ENCODE measurements around the gene TMEM165. TPM values are rescaled to one million over a fixed set of nuclear protein-coding genes. Genes with fewer than 3 reads are reported as not detected.

Gene TMEM165
- total RNA-seq, 1 experiment from 2014 or later: 165 TPM

- Histone ChIP-seq H3K27me3 (ENCODE audit: low read length) (no peaks in the 10 kb centered on the region), H3K27ac (ENCODE audit: low read length) (no peak overlapping the region), H3K4me1 (ENCODE audit: low read length) (no peaks in the 10 kb centered on the region), H4K20me1 (ENCODE audit: insufficient read depth, low read depth, low read length) (no peaks in the 10 kb centered on the region), H3K9me3 (ENCODE audit: low read length) (no peaks in the 10 kb centered on the region), H3K9me2 (replicated peaks; ENCODE audit: insufficient read depth, low read length) (no peaks in the 10 kb centered on the region), H3K4me2 (ENCODE audit: low read depth, low read length, poor library complexity, severe bottlenecking) (no peak overlapping the region), H3K9ac (ENCODE audit: low read length) (no peak overlapping the region), H2AFZ (ENCODE audit: low read length) (no peak overlapping the region), H3K36me3 (ENCODE audit: insufficient read depth, low read length) (no peaks in the 10 kb centered on the region; the same call in 1 of the 2 replicates), H3K4me3 (ENCODE audit: low read length) (no peak overlapping the region), H3K79me2 (ENCODE audit: low read length) (no peaks in the 10 kb centered on the region)
- no peak for DNase-seq
These were observed 22.3 kb upstream of the TMEM165 start for GRCh38 chr4:55373461-55373860.

DNA sequence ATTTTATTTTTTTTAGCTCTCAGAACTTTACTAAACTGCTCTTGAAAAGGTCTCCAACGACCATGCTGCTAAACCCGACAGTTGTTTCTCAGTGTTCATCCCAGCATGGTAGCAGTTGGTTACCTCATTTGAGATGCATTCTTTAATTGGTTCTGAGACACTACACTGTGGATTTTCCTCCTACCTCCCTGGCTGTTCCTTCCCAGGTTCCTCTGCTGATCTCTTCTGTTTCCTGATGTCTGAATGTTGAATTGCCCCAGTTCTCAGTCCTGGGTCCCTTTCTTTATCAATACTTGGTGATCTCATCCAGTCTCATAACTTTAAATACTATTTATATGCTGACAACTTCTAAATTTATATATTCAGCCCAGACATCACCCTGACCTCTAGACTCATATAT lies 19.1 kb upstream of the TMEM165 start:
- no peak overlapping the region for H3K4me2 ChIP-seq (ENCODE audit: low read depth, low read length, poor library complexity, severe bottlenecking)
- H4K20me1 ChIP-seq (ENCODE audit: insufficient read depth, low read depth, low read length): no peaks in the 10 kb centered on the region
- no peaks in the 10 kb centered on the region for H3K9me3 ChIP-seq (ENCODE audit: low read length)
- H3K36me3 ChIP-seq (ENCODE audit: insufficient read depth, low read length): no peaks in the 10 kb centered on the region
- H3K9ac ChIP-seq (ENCODE audit: low read length): no peak overlapping the region
- no peak overlapping the region for H3K27ac ChIP-seq (ENCODE audit: low read length)
- DNase-seq: no peak
- H2AFZ ChIP-seq (ENCODE audit: low read length): no peak overlapping the region
- no peaks in the 10 kb centered on the region for H3K9me2 ChIP-seq (replicated peaks; ENCODE audit: insufficient read depth, low read length)
- H3K79me2 ChIP-seq (ENCODE audit: low read length): no peaks in the 10 kb centered on the region
- no peak overlapping the region for H3K4me3 ChIP-seq (ENCODE audit: low read length)
- no peaks in the 10 kb centered on the region for H3K27me3 ChIP-seq (ENCODE audit: low read length)
- H3K4me1 ChIP-seq (ENCODE audit: low read length): no peaks in the 10 kb centered on the region

GRCh38 chr4:55378617-55379467 lies 16.9 kb upstream of the TMEM165 start:
- H3K9ac ChIP-seq (ENCODE audit: low read length): no peak overlapping the region
- no peaks in the 10 kb centered on the region for H3K4me1 ChIP-seq (ENCODE audit: low read length)
- no peaks in the 10 kb centered on the region for H4K20me1 ChIP-seq (ENCODE audit: insufficient read depth, low read depth, low read length)
- no peaks in the 10 kb centered on the region for H3K27me3 ChIP-seq (ENCODE audit: low read length)
- no peak overlapping the region for H3K4me2 ChIP-seq (ENCODE audit: low read depth, low read length, poor library complexity, severe bottlenecking)
- no peaks in the 10 kb centered on the region for H3K9me2 ChIP-seq (replicated peaks; ENCODE audit: insufficient read depth, low read length)
- H3K27ac ChIP-seq (ENCODE audit: low read length): no peak overlapping the region
- DNase-seq: no peak
- H3K36me3 ChIP-seq (ENCODE audit: insufficient read depth, low read length): no peaks in the 10 kb centered on the region
- H3K79me2 ChIP-seq (ENCODE audit: low read length): no peaks in the 10 kb centered on the region
- no peak overlapping the region for H2AFZ ChIP-seq (ENCODE audit: low read length)
- H3K4me3 ChIP-seq (ENCODE audit: low read length): no peak overlapping the region
- no peaks in the 10 kb centered on the region for H3K9me3 ChIP-seq (ENCODE audit: low read length)

DNA sequence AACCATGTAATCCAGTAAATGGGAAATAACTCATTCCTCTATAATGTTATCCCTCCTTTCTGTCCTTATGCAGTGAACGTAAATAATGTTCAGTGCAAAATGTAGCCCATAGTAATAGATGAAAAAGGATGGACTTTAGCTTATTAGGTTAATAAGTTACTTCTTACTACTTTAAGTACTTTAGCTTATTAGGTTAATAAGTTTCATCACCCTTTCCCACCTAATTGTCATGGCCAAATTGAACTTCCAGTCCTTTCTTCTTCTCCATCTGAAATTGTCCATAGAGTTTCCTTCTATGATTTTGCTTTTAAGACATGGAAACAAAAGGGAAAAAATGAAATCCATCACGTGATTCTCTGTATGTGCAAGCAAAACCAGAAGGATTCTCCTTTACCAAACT lies 15.2 kb upstream of the TMEM165 start:
- Histone ChIP-seq H3K27ac (ENCODE audit: low read length) (no peak overlapping the region), H4K20me1 (ENCODE audit: insufficient read depth, low read depth, low read length) (no peaks in the 10 kb centered on the region), H3K36me3 (ENCODE audit: insufficient read depth, low read length) (no peaks in the 10 kb centered on the region), H3K4me1 (ENCODE audit: low read length) (no peaks in the 10 kb centered on the region), H3K4me3 (ENCODE audit: low read length) (no peak overlapping the region), H3K9me3 (ENCODE audit: low read length) (no peaks in the 10 kb centered on the region), H3K9ac (ENCODE audit: low read length) (no peak overlapping the region), H3K79me2 (ENCODE audit: low read length) (no peaks in the 10 kb centered on the region), H3K27me3 (ENCODE audit: low read length) (no peaks in the 10 kb centered on the region), H3K4me2 (ENCODE audit: low read depth, low read length, poor library complexity, severe bottlenecking) (no peak overlapping the region), H2AFZ (ENCODE audit: low read length) (no peak overlapping the region), H3K9me2 (replicated peaks; ENCODE audit: insufficient read depth, low read length) (no peaks in the 10 kb centered on the region)
- no peak for DNase-seq

DNA sequence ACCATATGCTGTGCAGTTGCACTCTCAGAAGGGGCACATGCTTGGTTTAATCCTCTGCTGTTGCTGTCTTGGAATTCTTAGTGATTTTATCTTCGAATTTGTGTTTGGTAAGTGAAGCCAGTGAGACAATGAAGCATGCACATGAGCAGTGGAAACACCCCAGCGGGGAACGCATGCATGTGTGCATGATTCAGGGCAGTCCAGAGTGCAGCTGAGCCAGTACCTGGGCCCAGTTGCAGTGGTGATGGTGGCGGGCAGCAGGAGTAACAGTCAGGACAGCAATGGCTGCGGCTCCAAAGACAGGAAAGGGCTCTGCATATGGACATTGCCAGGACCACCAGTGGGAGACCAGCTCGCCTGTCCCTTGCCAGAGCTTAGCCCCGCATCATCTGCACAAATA lies 14.3 kb upstream of the TMEM165 start:
- Histone ChIP-seq H3K9me3 (ENCODE audit: low read length) (no peaks in the 10 kb centered on the region), H3K4me3 (ENCODE audit: low read length) (no peak overlapping the region), H3K36me3 (ENCODE audit: insufficient read depth, low read length) (no peaks in the 10 kb centered on the region), H3K27ac (ENCODE audit: low read length) (no peak overlapping the region), H4K20me1 (ENCODE audit: insufficient read depth, low read depth, low read length) (no peaks in the 10 kb centered on the region), H3K9ac (ENCODE audit: low read length) (no peak overlapping the region), H3K9me2 (replicated peaks; ENCODE audit: insufficient read depth, low read length) (no peaks in the 10 kb centered on the region), H2AFZ (ENCODE audit: low read length) (no peak overlapping the region), H3K79me2 (ENCODE audit: low read length) (no peaks in the 10 kb centered on the region), H3K4me1 (ENCODE audit: low read length) (no peaks in the 10 kb centered on the region), H3K4me2 (ENCODE audit: low read depth, low read length, poor library complexity, severe bottlenecking) (no peak overlapping the region), H3K27me3 (ENCODE audit: low read length) (no peaks in the 10 kb centered on the region)
- no peak for DNase-seq

- Histone ChIP-seq H3K9me3 (ENCODE audit: low read length) (no peaks in the 10 kb centered on the region), H3K36me3 (ENCODE audit: insufficient read depth, low read length) (no peaks in the 10 kb centered on the region), H3K4me3 (ENCODE audit: low read length) (no peak overlapping the region), H3K79me2 (ENCODE audit: low read length) (no peaks in the 10 kb centered on the region), H3K9me2 (replicated peaks; ENCODE audit: insufficient read depth, low read length) (no peaks in the 10 kb centered on the region), H3K4me1 (ENCODE audit: low read length) (no peaks in the 10 kb centered on the region), H2AFZ (ENCODE audit: low read length) (no peak overlapping the region), H3K27ac (ENCODE audit: low read length) (no peak overlapping the region), H3K4me2 (ENCODE audit: low read depth, low read length, poor library complexity, severe bottlenecking) (no peak overlapping the region), H3K9ac (ENCODE audit: low read length) (no peak overlapping the region), H3K27me3 (ENCODE audit: low read length) (no peaks in the 10 kb centered on the region), H4K20me1 (ENCODE audit: insufficient read depth, low read depth, low read length) (no peaks in the 10 kb centered on the region)
- DNase-seq: no peak
These were observed 13.2 kb upstream of the TMEM165 start for GRCh38 chr4:55382488-55383003.

- Histone ChIP-seq H3K27ac (ENCODE audit: low read length) (no peak overlapping the region), H3K4me2 (ENCODE audit: low read depth, low read length, poor library complexity, severe bottlenecking) (no peak overlapping the region), H3K4me3 (ENCODE audit: low read length) (no peak overlapping the region), H2AFZ (ENCODE audit: low read length) (no peak overlapping the region), H3K27me3 (ENCODE audit: low read length) (no peaks in the 10 kb centered on the region), H4K20me1 (ENCODE audit: insufficient read depth, low read depth, low read length) (no peaks in the 10 kb centered on the region), H3K9me2 (replicated peaks; ENCODE audit: insufficient read depth, low read length) (no peaks in the 10 kb centered on the region), H3K9me3 (ENCODE audit: low read length) (no peaks in the 10 kb centered on the region), H3K79me2 (ENCODE audit: low read length) (no peaks in the 10 kb centered on the region), H3K9ac (ENCODE audit: low read length) (no peak overlapping the region), H3K4me1 (ENCODE audit: low read length) (no peaks in the 10 kb centered on the region), H3K36me3 (ENCODE audit: insufficient read depth, low read length) (no peaks in the 10 kb centered on the region)
- DNase-seq: no peak
These were observed 10.5 kb upstream of the TMEM165 start for GRCh38 chr4:55385201-55385649.

DNA sequence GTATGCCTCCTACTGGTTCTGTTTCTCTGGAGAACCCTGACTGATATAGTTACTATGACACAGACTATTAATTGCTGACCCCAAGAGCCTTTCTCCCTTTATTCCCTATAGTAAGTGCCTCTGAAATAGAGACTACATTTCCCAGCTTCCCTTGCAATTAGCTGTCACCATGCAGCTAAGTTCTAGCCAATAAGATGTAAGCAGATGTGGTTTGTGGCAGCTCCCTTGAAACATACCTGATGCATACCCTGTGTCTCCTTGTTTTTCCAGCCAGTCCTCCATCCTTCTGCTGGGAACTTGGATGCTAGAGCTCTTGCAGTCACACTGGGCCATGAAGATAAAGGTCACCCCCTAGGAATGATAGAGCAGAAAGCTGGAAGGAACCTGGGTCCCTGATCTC lies 9.7 kb upstream of the TMEM165 start:
- Histone ChIP-seq H3K4me1 (ENCODE audit: low read length) (no peaks in the 10 kb centered on the region), H3K9me2 (replicated peaks; ENCODE audit: insufficient read depth, low read length) (no peaks in the 10 kb centered on the region), H3K4me3 (ENCODE audit: low read length) (no peak overlapping the region), H3K36me3 (ENCODE audit: insufficient read depth, low read length) (no peaks in the 10 kb centered on the region), H2AFZ (ENCODE audit: low read length) (no peak overlapping the region), H3K79me2 (ENCODE audit: low read length) (no peaks in the 10 kb centered on the region), H3K27me3 (ENCODE audit: low read length) (no peaks in the 10 kb centered on the region), H4K20me1 (ENCODE audit: insufficient read depth, low read depth, low read length) (no peaks in the 10 kb centered on the region), H3K4me2 (ENCODE audit: low read depth, low read length, poor library complexity, severe bottlenecking) (no peak overlapping the region), H3K9ac (ENCODE audit: low read length) (no peak overlapping the region), H3K9me3 (ENCODE audit: low read length) (no peaks in the 10 kb centered on the region), H3K27ac (ENCODE audit: low read length) (no peak overlapping the region)
- DNase-seq: peak; percentile 54
